OCI-LY3 (cell line): ENCODE data around the gene POGZ.

Experiments
- EZH2phosphoT487 ChIP-seq: fragments of 200-600 bp; shearing (Covaris generic); IDR thresholded peaks from 2 replicates; pipeline ENCODE4 v1.6.1; 2018; ENCODE audit warnings: antibody characterized with exemption, mixed run types, low read depth
- TF ChIP-seq, protein P1 (sequence below): fragments of 200-600, 300-600 bp; sonication (generic); IDR thresholded peaks from 2 replicates; pipeline ENCODE4 v1.5.1; 2014; ENCODE audit warnings: antibody characterized with exemption, low read length, low read depth

- TF ChIP-seq, protein P1, sequence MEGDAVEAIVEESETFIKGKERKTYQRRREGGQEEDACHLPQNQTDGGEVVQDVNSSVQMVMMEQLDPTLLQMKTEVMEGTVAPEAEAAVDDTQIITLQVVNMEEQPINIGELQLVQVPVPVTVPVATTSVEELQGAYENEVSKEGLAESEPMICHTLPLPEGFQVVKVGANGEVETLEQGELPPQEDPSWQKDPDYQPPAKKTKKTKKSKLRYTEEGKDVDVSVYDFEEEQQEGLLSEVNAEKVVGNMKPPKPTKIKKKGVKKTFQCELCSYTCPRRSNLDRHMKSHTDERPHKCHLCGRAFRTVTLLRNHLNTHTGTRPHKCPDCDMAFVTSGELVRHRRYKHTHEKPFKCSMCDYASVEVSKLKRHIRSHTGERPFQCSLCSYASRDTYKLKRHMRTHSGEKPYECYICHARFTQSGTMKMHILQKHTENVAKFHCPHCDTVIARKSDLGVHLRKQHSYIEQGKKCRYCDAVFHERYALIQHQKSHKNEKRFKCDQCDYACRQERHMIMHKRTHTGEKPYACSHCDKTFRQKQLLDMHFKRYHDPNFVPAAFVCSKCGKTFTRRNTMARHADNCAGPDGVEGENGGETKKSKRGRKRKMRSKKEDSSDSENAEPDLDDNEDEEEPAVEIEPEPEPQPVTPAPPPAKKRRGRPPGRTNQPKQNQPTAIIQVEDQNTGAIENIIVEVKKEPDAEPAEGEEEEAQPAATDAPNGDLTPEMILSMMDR, result no peak
- TF ChIP-seq EZH2phosphoT487, result no peak
Observed at GRCh38 chr1:151364996-151365395, 94.3 kb downstream of the POGZ start.
